Endodermal cell (in vitro differentiated cells): ENCODE data around the gene CBX8. TPM values are rescaled to one million over a fixed set of nuclear protein-coding genes. Genes with fewer than 3 reads are reported as not detected.

Source experiments
- DNase-seq: peaks from one replicate; pipeline ENCODE4 v3.0.0-alpha.2; 2017
- H3K27ac ChIP-seq: 2 replicates; pipeline ENCODE4 v1.5.1; 2013; ENCODE audit warnings: mild to moderate bottlenecking, low read depth, low read length, moderate library complexity
- H3K27me3 ChIP-seq: 2 replicates; pipeline ENCODE4 v1.6.1; 2013; ENCODE audit warnings: mild to moderate bottlenecking, low read length, moderate library complexity; ENCODE audit not compliant: insufficient read depth, control insufficient read depth, poor library complexity, severe bottlenecking
- H3K36me3 ChIP-seq: 2 replicates; pipeline ENCODE4 v1.7.0; 2013; ENCODE audit warnings: mild to moderate bottlenecking, low read length, moderate library complexity; ENCODE audit not compliant: control insufficient read depth, insufficient read depth
- H3K4me1 ChIP-seq: one replicate; pipeline ENCODE4 v1.7.0; 2013; ENCODE audit warnings: low read length; ENCODE audit not compliant: control insufficient read depth, insufficient read depth
- H3K4me3 ChIP-seq: 2 replicates; pipeline ENCODE4 v1.5.1; 2013; ENCODE audit warnings: mild to moderate bottlenecking, low read length, moderate library complexity
- H3K9ac ChIP-seq: 2 replicates; pipeline ENCODE4 v1.6.1; 2013; ENCODE audit warnings: mild to moderate bottlenecking, low read length, moderate library complexity; ENCODE audit not compliant: poor library complexity, severe bottlenecking; ENCODE audit errors: extremely low read depth
- H3K9me3 ChIP-seq: 2 replicates; pipeline ENCODE4 v1.6.1; 2013; ENCODE audit warnings: mild to moderate bottlenecking, low read length, moderate library complexity; ENCODE audit not compliant: control insufficient read depth
- H3K27ac Mint-ChIP-seq: 2 replicates; pipeline ENCODE4 v1.8.0; 2020; ENCODE audit warnings: mixed read lengths
- H3K27me3 Mint-ChIP-seq: 2 replicates; pipeline ENCODE4 v1.8.0; 2021; ENCODE audit warnings: mild to moderate bottlenecking, mixed read lengths; ENCODE audit not compliant: insufficient read depth
- H3K36me3 Mint-ChIP-seq: 2 replicates; pipeline ENCODE4 v1.8.0; 2020; ENCODE audit warnings: low read depth, mixed read lengths
- H3K4me1 Mint-ChIP-seq: 2 replicates; pipeline ENCODE4 v1.8.0; 2020; ENCODE audit warnings: mixed read lengths
- H3K4me3 Mint-ChIP-seq: 2 replicates; pipeline ENCODE4 v1.8.0; 2020; ENCODE audit warnings: mild to moderate bottlenecking, moderate library complexity, mixed read lengths
- H3K9me3 Mint-ChIP-seq: 2 replicates; pipeline ENCODE4 v1.8.0; 2020; ENCODE audit warnings: mild to moderate bottlenecking, mixed read lengths
- CTCF ChIP-seq: fragments of 200-600 bp; sonication (generic); conservative IDR thresholded peaks from 2 replicates; pipeline ENCODE4 v1.5.0; 2021; ENCODE audit warnings: antibody characterized with exemption, mild to moderate bottlenecking
- WGBS, 2 experiments: methylation state at CpG; one replicate each; pipeline versions ENCODE4 v1.1.5 to v1.1.7; 2013; ENCODE audit warnings: missing lambda C conversion rate in 2 of 2, mixed read lengths in 1 of 2; ENCODE audit not compliant: insufficient coverage in 1 of 2, insufficient read length in 1 of 2; 5-methylcytosine and 5-hydroxymethylcytosine counted together
- total RNA-seq, 2 donors: library from RNA; stranded (reverse); fragmentation: NEBNext Ultra II Directional in 1 of 2; extraction: Animal tissue kit (Norgen Biotek cat#: 25700) in 1 of 2; gene quantifications; 2 replicates in 1 of 2; 3 replicates in 1 of 2; pipeline ENCODE4 v1.2.1, GENCODE V29; 2021

The CBX8 gene
- total RNA-seq, 2 donors from 2014 or later, result 5.4 to 5.6 TPM

GRCh38 chr17:79840269-79840988, 43.6 kb upstream of the CBX8 start:
- no peaks in the 10 kb centered on the region for H3K36me3 ChIP-seq
- Mint-ChIP-seq H3K27ac (no peak overlapping the region), H3K27me3 (peaks cover 79% of the 10 kb centered on the region), H3K36me3 (no peaks in the 10 kb centered on the region), H3K9me3 (peaks cover 8% of the 10 kb centered on the region), H3K4me1 (peaks cover 8% of the 10 kb centered on the region), H3K4me3 (no peak overlapping the region)
- 9% methylated on average over 9 to 74 of the region's 74 CpGs for WGBS, 2 experiments
- peaks cover 6% of the 10 kb centered on the region for H3K4me1 ChIP-seq
- peak; percentile 91 for DNase-seq
- H3K9me3 ChIP-seq, result no peaks in the 10 kb centered on the region
- peak; percentile 47 for TF ChIP-seq CTCF
- peaks cover 85% of the 10 kb centered on the region for H3K27me3 ChIP-seq
- no peak overlapping the region for H3K4me3 ChIP-seq
- no peak overlapping the region for H3K9ac ChIP-seq
- no peak overlapping the region for H3K27ac ChIP-seq

GRCh38 chr17:79839356-79840268, 42.7 kb upstream of the CBX8 start, which contains the start of gene CBX4:
CBX4 (minus strand) TSS chr17:79839440; CDS start chr17:79839251, 189 bp downstream.
- Histone ChIP-seq H3K4me1 (peaks cover 6% of the 10 kb centered on the region), H3K36me3 (no peaks in the 10 kb centered on the region), H3K4me3 (peak within 1 kb of the TSS; percentile 81), H3K27me3 (peaks cover 87% of the 10 kb centered on the region), H3K9ac (peak within 1 kb of the TSS; percentile 13), H3K9me3 (no peaks in the 10 kb centered on the region), H3K27ac (peak within 1 kb of the TSS; percentile 57)
- 1 to 3% methylated on average over 35 to 103 of the region's 103 CpGs for WGBS, 2 experiments
- Mint-ChIP-seq H3K36me3 (no peaks in the 10 kb centered on the region), H3K27me3 (peaks cover 82% of the 10 kb centered on the region), H3K4me3 (peak within 1 kb of the TSS; percentile 67), H3K4me1 (peaks cover 12% of the 10 kb centered on the region), H3K9me3 (peaks cover 8% of the 10 kb centered on the region), H3K27ac (peak within 1 kb of the TSS; percentile 81)
- peak; percentile 83 for TF ChIP-seq CTCF
- peak; percentile 98 for DNase-seq

GRCh38 chr17:79838522-79839274, 41.8 kb upstream of the CBX8 start:
- 0% methylated on average over 20 to 47 of the region's 67 CpGs for WGBS, 2 experiments
- Mint-ChIP-seq H3K4me1 (peaks cover 12% of the 10 kb centered on the region), H3K27me3 (peaks cover 87% of the 10 kb centered on the region), H3K36me3 (no peaks in the 10 kb centered on the region), H3K4me3 (peak overlapping the region; percentile 67), H3K27ac (peak overlapping the region; percentile 81), H3K9me3 (peaks cover 8% of the 10 kb centered on the region)
- Histone ChIP-seq H3K9ac (peak overlapping the region; percentile 13), H3K27me3 (peaks cover 87% of the 10 kb centered on the region), H3K4me1 (peaks cover 8% of the 10 kb centered on the region), H3K27ac (peak overlapping the region; percentile 57), H3K4me3 (peak overlapping the region; percentile 81), H3K9me3 (no peaks in the 10 kb centered on the region), H3K36me3 (no peaks in the 10 kb centered on the region)
- no peak for TF ChIP-seq CTCF
- peak; percentile 90 for DNase-seq
